Transverse colon (tissue), 4 donors: Measurements from ENCODE around the gene SNORC. TPM values are rescaled to one million over a fixed set of nuclear protein-coding genes. Genes with fewer than 3 reads are reported as not detected.

Experiments used
- DNase-seq: peaks from one replicate; pipeline ENCODE4 v3.0.0-alpha.2; 2019
- H3K27ac ChIP-seq, 4 donors: fragments of 200-600 bp; sonication (generic); 2 replicates each; pipeline ENCODE4 v1.5.1; 2016 to 2018; ENCODE audit warnings: inconsistent platforms in 4 of 4
- H3K27me3 ChIP-seq: fragments of 200-600 bp; sonication (generic); 2 replicates; pipeline ENCODE4 v1.5.1; 2017; ENCODE audit warnings: inconsistent platforms
- H3K36me3 ChIP-seq, 4 donors: fragments of 200-600 bp; sonication (generic); 2 replicates each; pipeline ENCODE4 v1.5.1; 2017 to 2019; ENCODE audit warnings: inconsistent platforms in 4 of 4
- H3K4me1 ChIP-seq, 4 donors: fragments of 200-600 bp; sonication (generic); 2 replicates each; pipeline ENCODE4 v1.5.1; 2017 to 2020; ENCODE audit warnings: inconsistent platforms in 4 of 4
- H3K4me3 ChIP-seq, 4 donors: fragments of 200-600 bp; sonication (generic); 1 replicate in 1 of 4; 2 replicates in 3 of 4; pipeline versions ENCODE4 v1.5.1 to v1.6.1; 2017 to 2019; ENCODE audit warnings: inconsistent platforms in 4 of 4
- H3K9me3 ChIP-seq, 2 donors: fragments of 200-600 bp; sonication (generic); 2 replicates each; pipeline ENCODE4 v1.5.1; 2017 to 2019; ENCODE audit warnings: inconsistent platforms in 2 of 2
- CTCF ChIP-seq, 5 experiments: fragments of 200-600 bp in 3 of 5; fragments of 450-650 bp in 2 of 5; sonication (generic) in 3 of 5; IDR thresholded peaks; 1 replicate in 2 of 5; 2 replicates in 3 of 5; pipeline ENCODE4 v1.5.1; 2016 to 2017; ENCODE audit warnings: antibody characterized with exemption in 5 of 5, inconsistent platforms in 3 of 5, mild to moderate bottlenecking in 2 of 5, moderate library complexity in 1 of 5
- EP300 ChIP-seq: sonication (generic); formaldehyde crosslinking; IDR thresholded peaks from one replicate; pipeline ENCODE4 v1.6.1; 2017; ENCODE audit warnings: antibody characterized with exemption, low read depth
- POLR2A ChIP-seq: fragments of 450-650 bp; IDR thresholded peaks from one replicate; pipeline ENCODE4 v1.6.1; 2016; ENCODE audit warnings: antibody characterized with exemption, mild to moderate bottlenecking, moderate library complexity
- POLR2AphosphoS5 ChIP-seq, 3 donors: sonication (generic); formaldehyde crosslinking; IDR thresholded peaks; one replicate each; pipeline ENCODE4 v1.6.1; 2016; ENCODE audit warnings: antibody characterized with exemption in 3 of 3
- WGBS, 2 donors: methylation state at CpG; one replicate each; pipeline ENCODE4 v1.1.5; 2018; ENCODE audit warnings: low coverage in 1 of 2; 5-methylcytosine and 5-hydroxymethylcytosine counted together
- in situ Hi-C, 4 donors: fragments of 200-750 bp; cut with MboI; loops; one replicate each; pipeline versions ENCODE4 v1.15.0 to v1.15.1; 2017; ENCODE audit warnings: low sequenced_read_pairs in 3 of 4, low pct_ligation_motif_present in 1 of 4, low pct_unique_long_range_greater_than_20kb in 1 of 4
- intact Hi-C: fragments of 100-400 bp; cut with DNase I; formaldehyde crosslinking; loops from one replicate; pipeline ENCODE4 v1.15.1; 2023; ENCODE audit warnings: low total_unique reads
- total RNA-seq, 4 donors: library from RNA; depleted of rRNA; stranded (reverse); fragments of >200 nt; gene quantifications; one replicate each; pipeline ENCODE4 v1.1.0, GENCODE V29; 2016

SNORC gene
- total RNA-seq, 4 donors from 2014 or later: 13.9 to 45.6 (median 17.2) TPM

- intact Hi-C loops (no loop called here), in situ Hi-C loops (no loop called here)
- Histone ChIP-seq H3K4me3 (peak overlapping the region; percentile 31 to 62 (median 50)), H3K27me3 (peaks cover 27% of the 10 kb centered on the region), H3K36me3 (no peaks in the 10 kb centered on the region), H3K4me1 (peaks cover 16 to 40% (median 24%) of the 10 kb centered on the region in 4 donors), H3K9me3 (no peaks in the 10 kb centered on the region), H3K27ac (peak overlapping the region; percentile 85 to 93 (median 90))
- peak; percentile 39 for DNase-seq
- WGBS, 2 donors: 20% methylated on average over 1 of the region's 21 CpGs; no CpG with 5 or more reads in 1 of the 2 donors
- TF ChIP-seq POLR2AphosphoS5 (IDR thresholded peaks at IDR 0.05): peak in 1 of 3 donors; percentile 56
- no peak for TF ChIP-seq EP300
- TF ChIP-seq POLR2A: peak; percentile 28
Observed at GRCh38 chr2:232876978-232877441, 6.9 kb downstream of the SNORC start.

GRCh38 chr2:232877940-232878511 lies 8.0 kb downstream of the SNORC start:
- TF ChIP-seq POLR2A (no peak), POLR2AphosphoS5 (IDR thresholded peaks at IDR 0.05) (no peak), EP300 (no peak), CTCF (IDR thresholded peaks at IDR 0.05) (no peak)
- Histone ChIP-seq H3K9me3 (no peaks in the 10 kb centered on the region), H3K27me3 (peaks cover 27% of the 10 kb centered on the region), H3K36me3 (no peaks in the 10 kb centered on the region), H3K4me3 (no peak overlapping the region), H3K27ac (peak overlapping the region in 1 of 4 donors; percentile 93), H3K4me1 (peaks cover 16 to 38% (median 24%) of the 10 kb centered on the region in 4 donors)
- DNase-seq: no peak
- in situ Hi-C loops: no loop called here
- intact Hi-C loops: no loop called here
- WGBS, 2 donors: 90 to 93% methylated on average over 2 to 12 of the region's 13 CpGs

GRCh38 chr2:232878855-232879617 lies 9.0 kb downstream of the SNORC start:
- Histone ChIP-seq H3K27me3 (peaks cover 27% of the 10 kb centered on the region), H3K4me3 (no peak overlapping the region), H3K4me1 (peaks cover 9 to 28% (median 15%) of the 10 kb centered on the region in 4 donors), H3K9me3 (no peaks in the 10 kb centered on the region), H3K27ac (no peak overlapping the region), H3K36me3 (no peaks in the 10 kb centered on the region)
- intact Hi-C loops (no loop called here), in situ Hi-C loops (no loop called here)
- no peak for TF ChIP-seq CTCF (IDR thresholded peaks at IDR 0.05)
- no peak for TF ChIP-seq POLR2AphosphoS5 (IDR thresholded peaks at IDR 0.05)
- no peak for TF ChIP-seq POLR2A
- TF ChIP-seq EP300: no peak
- DNase-seq: no peak
- WGBS, 2 donors: 88% methylated on average over 19 of the region's 20 CpGs; no CpG with 5 or more reads in 1 of the 2 donors

GRCh38 chr2:232879618-232880494 lies 9.8 kb downstream of the SNORC start:
- intact Hi-C loops: no loop called here
- no peaks in the 10 kb centered on the region for H3K9me3 ChIP-seq
- DNase-seq: no peak
- peaks cover 27% of the 10 kb centered on the region for H3K27me3 ChIP-seq
- in situ Hi-C loops: no loop called here
- no peak for TF ChIP-seq CTCF (IDR thresholded peaks at IDR 0.05)
- no peak for TF ChIP-seq EP300
- TF ChIP-seq POLR2AphosphoS5 (IDR thresholded peaks at IDR 0.05): no peak
- no peak for TF ChIP-seq POLR2A
- H3K4me3 ChIP-seq: no peak overlapping the region
- H3K36me3 ChIP-seq: no peaks in the 10 kb centered on the region
- H3K27ac ChIP-seq: no peak overlapping the region
- peaks cover 5 to 19% (median 10%) of the 10 kb centered on the region in 4 donors for H3K4me1 ChIP-seq
- WGBS, 2 donors: 88% methylated on average over 13 of the region's 21 CpGs; no CpG with 5 or more reads in 1 of the 2 donors
